ENCODE results near the gene CUX1.

DNA sequence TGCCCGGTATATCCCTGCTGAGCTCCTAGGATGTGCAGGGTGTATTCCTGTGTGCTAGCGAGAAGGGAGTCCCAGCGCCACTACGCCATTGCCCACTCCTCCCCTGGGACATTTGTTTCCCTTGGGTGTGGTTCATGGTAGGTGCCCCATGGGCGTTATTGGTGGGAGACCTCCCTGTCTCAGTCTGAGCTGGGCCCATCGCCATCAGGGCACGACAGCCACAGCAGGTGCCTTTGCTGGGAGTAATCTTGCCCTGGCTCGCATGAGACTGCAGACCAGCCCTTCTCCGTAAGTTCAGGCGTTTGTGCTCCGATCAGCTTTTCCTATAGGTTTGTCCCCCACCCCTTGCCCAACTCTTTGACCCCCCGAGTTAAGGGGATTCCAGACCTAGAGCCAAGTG, 332.0 kb downstream of the CUX1 start:
- TF ChIP-seq CTCF (conservative IDR thresholded peaks at IDR 0.05; ENCODE audit: low read depth, low read length), result no peak
- TF ChIP-seq EZH2 (IDR thresholded peaks at IDR 0.05; ENCODE audit: low read length, unreplicated experiment), result no peak
- TF ChIP-seq EZH2phosphoT487 (IDR thresholded peaks at IDR 0.05; ENCODE audit: borderline replicate concordance, low read length), result no peak
